ENCODE results near the gene LRRC8B. TPM values are rescaled to one million over a fixed set of nuclear protein-coding genes. Genes with fewer than 3 reads are reported as not detected.

The LRRC8B gene
- polyA plus RNA-seq, 3 donors from 2014 or later: 0.13 to 1.6 (median 0.72) TPM

- H3K36me3 Mint-ChIP-seq: no peaks in the 10 kb centered on the region
- H3K27ac Mint-ChIP-seq: peak overlapping the region in 2 of 6 donors; percentile 24 to 40
- no peaks in the 10 kb centered on the region for H3K9me3 Mint-ChIP-seq
- DNase-seq: no peak
- H3K4me3 Mint-ChIP-seq: no peak overlapping the region
- no peaks in the 10 kb centered on the region for H3K27me3 Mint-ChIP-seq (ENCODE audit: low read depth in 3 of 3)
- H3K4me1 Mint-ChIP-seq: peaks cover 48 to 50% of the 10 kb centered on the region in 2 donors
Observed at GRCh38 chr1:89605692-89606091, 81.1 kb downstream of the LRRC8B start.

DNA sequence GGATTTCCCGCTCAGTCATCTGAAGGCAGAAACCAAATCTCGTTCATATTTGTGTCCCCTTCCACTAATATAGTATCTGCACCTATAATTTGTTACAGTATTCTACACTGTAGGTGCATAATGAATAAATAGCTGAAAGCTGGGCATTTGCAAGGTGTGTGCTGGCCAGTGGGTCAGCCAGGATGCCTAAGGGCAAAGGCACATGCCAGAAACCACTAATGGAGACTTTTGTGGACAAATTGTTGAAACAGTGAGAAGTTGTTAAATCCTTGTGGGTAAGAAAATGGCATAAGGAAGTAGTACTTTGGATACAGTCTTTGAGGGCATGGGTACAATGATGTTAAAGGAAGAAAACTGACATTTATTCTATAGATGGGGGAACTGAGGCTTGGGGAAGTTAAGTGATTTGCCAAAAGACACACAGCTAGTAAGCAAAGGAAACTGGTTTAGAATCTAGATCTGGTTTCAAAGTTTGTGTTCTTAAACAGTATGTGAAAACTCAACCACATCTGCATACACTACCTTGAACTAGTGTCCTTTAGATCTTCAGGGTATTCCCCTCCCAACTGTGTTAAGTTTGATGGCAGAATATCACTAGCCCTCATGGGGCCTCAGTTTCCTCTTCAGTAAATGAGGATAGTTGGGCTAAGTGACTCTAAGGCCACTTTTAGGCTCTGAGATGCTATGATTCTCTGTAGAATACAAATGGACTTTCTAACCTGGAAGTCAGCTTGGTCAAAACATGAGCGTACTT, 81.8 kb downstream of the LRRC8B start:
- no peaks in the 10 kb centered on the region for H3K27me3 Mint-ChIP-seq (ENCODE audit: low read depth in 3 of 3)
- no peaks in the 10 kb centered on the region for H3K36me3 Mint-ChIP-seq
- H3K27ac Mint-ChIP-seq: peak overlapping the region; percentile 12 to 90 (median 76)
- H3K4me1 Mint-ChIP-seq: peaks cover 56 to 57% of the 10 kb centered on the region in 2 donors
- peak overlapping the region in 2 of 5 donors; percentile 9 to 29 for H3K4me3 Mint-ChIP-seq
- no peaks in the 10 kb centered on the region for H3K9me3 Mint-ChIP-seq
- DNase-seq: no peak

DNA sequence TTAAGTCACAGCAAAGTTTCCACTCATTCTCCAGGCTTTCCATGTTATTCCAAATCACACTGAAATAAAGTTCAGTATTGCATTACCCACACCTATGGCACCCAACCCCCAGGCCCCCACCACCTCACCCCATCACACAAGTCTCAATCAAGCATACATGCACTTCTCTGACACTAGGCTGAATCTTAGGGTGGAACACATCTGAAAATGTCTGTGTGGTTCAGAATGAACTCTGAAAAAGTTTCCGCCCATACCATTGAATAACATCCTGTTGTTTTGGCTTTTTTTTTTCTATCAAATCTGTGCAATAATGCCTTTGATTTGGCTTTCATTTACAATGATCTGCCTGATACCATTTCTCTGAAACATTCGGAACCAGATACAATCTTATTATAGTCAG, 82.5 kb downstream of the LRRC8B start:
- Mint-ChIP-seq H3K36me3 (no peaks in the 10 kb centered on the region), H3K4me3 (peak overlapping the region; percentile 44 to 57 (median 48))

GRCh38 chr1:89607586-89608318, 83.1 kb downstream of the LRRC8B start:
- H3K36me3 Mint-ChIP-seq: no peaks in the 10 kb centered on the region
- H3K4me1 Mint-ChIP-seq: peaks cover 67 to 68% of the 10 kb centered on the region in 2 donors
- H3K4me3 Mint-ChIP-seq: peak overlapping the region; percentile 57 to 88 (median 79)
- no peak for DNase-seq
- no peaks in the 10 kb centered on the region for H3K9me3 Mint-ChIP-seq
- H3K27ac Mint-ChIP-seq: peak overlapping the region; percentile 75 to 93 (median 86)
- no peaks in the 10 kb centered on the region for H3K27me3 Mint-ChIP-seq (ENCODE audit: low read depth in 3 of 3)

More for the DNA sequence above, 82.5 kb downstream of the LRRC8B start:
- Mint-ChIP-seq H3K27me3 (ENCODE audit: low read depth in 3 of 3) (no peaks in the 10 kb centered on the region), H3K4me1 (peaks cover 63 to 65% of the 10 kb centered on the region in 2 donors), H3K9me3 (no peaks in the 10 kb centered on the region), H3K27ac (peak overlapping the region; percentile 64 to 90 (median 76))
- peak in 1 of 3 donors; percentile 38 for DNase-seq

GRCh38 chr1:89608319-89608983, 83.8 kb downstream of the LRRC8B start:
- peaks cover 67 to 68% of the 10 kb centered on the region in 2 donors for H3K4me1 Mint-ChIP-seq
- peak; percentile 53 to 65 (median 59) for DNase-seq
- H3K36me3 Mint-ChIP-seq: no peaks in the 10 kb centered on the region
- peak overlapping the region; percentile 53 to 88 (median 79) for H3K4me3 Mint-ChIP-seq
- H3K27me3 Mint-ChIP-seq (ENCODE audit: low read depth in 3 of 3): no peaks in the 10 kb centered on the region
- no peaks in the 10 kb centered on the region for H3K9me3 Mint-ChIP-seq
- H3K27ac Mint-ChIP-seq: peak overlapping the region; percentile 75 to 93 (median 86)

- Mint-ChIP-seq H3K9me3 (no peaks in the 10 kb centered on the region), H3K27ac (peak overlapping the region; percentile 57 to 93 (median 84)), H3K4me1 (peaks cover 67 to 68% of the 10 kb centered on the region in 2 donors), H3K36me3 (no peaks in the 10 kb centered on the region), H3K4me3 (peak overlapping the region; percentile 53 to 88 (median 79)), H3K27me3 (ENCODE audit: low read depth in 3 of 3) (no peaks in the 10 kb centered on the region)
- DNase-seq: peak in 2 of 3 donors; percentile 37 to 62
Observed at GRCh38 chr1:89608984-89609725, 84.5 kb downstream of the LRRC8B start.

- peaks cover 67 to 68% of the 10 kb centered on the region in 2 donors for H3K4me1 Mint-ChIP-seq
- peak overlapping the region in 4 of 5 donors; percentile 26 to 88 (median 69) for H3K4me3 Mint-ChIP-seq
- no peak for DNase-seq
Observed at GRCh38 chr1:89609781-89610456, 85.3 kb downstream of the LRRC8B start.

DNA sequence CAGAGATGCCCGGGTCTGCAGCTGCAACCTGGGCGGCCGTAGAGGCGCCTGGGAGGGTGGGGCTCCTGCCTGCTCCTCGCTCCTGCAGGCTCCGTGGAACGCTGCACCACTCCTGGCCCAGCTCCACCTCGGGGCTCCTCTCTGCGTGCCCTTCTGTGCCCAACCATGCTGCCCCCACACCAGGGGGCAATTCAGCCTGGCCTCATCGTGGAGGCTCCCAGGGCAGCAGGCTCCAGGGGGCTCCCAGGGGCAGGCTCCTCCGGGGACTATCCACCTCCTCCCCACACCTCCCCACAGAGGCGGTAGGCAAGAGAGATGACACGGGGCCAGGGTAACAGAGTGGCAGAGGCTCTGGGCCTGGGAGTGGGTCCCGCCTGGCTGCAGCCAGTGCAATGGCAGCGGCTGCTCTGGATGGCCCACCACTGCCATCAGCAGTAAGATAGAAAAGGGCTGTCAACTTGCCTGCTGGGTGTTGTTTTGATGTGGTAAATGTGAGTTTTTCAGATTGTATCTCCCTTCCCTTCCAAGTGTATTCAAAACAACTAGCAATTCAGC, 85.9 kb downstream of the LRRC8B start:
- peak; percentile 51 to 59 (median 55) for DNase-seq
- Mint-ChIP-seq H3K4me1 (peaks cover 66% of the 10 kb centered on the region in 2 donors), H3K9me3 (no peaks in the 10 kb centered on the region), H3K27ac (peak overlapping the region in 4 of 6 donors; percentile 45 to 88 (median 60)), H3K4me3 (peak overlapping the region; percentile 50 to 81 (median 58)), H3K36me3 (peaks cover 0 to 6% (median 0%) of the 10 kb centered on the region in 3 donors), H3K27me3 (ENCODE audit: low read depth in 3 of 3) (no peaks in the 10 kb centered on the region)

More at GRCh38 chr1:89609781-89610456, 85.3 kb downstream of the LRRC8B start:
- peaks cover 0 to 6% (median 0%) of the 10 kb centered on the region in 3 donors for H3K36me3 Mint-ChIP-seq
- peak overlapping the region in 3 of 6 donors; percentile 12 to 93 (median 24) for H3K27ac Mint-ChIP-seq
- no peaks in the 10 kb centered on the region for H3K27me3 Mint-ChIP-seq (ENCODE audit: low read depth in 3 of 3)
- H3K9me3 Mint-ChIP-seq: no peaks in the 10 kb centered on the region

- peaks cover 0 to 6% (median 0%) of the 10 kb centered on the region in 3 donors for H3K36me3 Mint-ChIP-seq
- peak overlapping the region; percentile 50 to 81 (median 55) for H3K4me3 Mint-ChIP-seq
- peaks cover 54% of the 10 kb centered on the region in 2 donors for H3K4me1 Mint-ChIP-seq
- H3K27me3 Mint-ChIP-seq (ENCODE audit: low read depth in 3 of 3): no peaks in the 10 kb centered on the region
- peak overlapping the region in 3 of 6 donors; percentile 2 to 62 (median 26) for H3K27ac Mint-ChIP-seq
- DNase-seq: peak in 1 of 3 donors; percentile 32
- H3K9me3 Mint-ChIP-seq: no peaks in the 10 kb centered on the region
Observed at GRCh38 chr1:89611721-89612120, 87.1 kb downstream of the LRRC8B start.

GRCh38 chr1:89613928-89614327, 89.3 kb downstream of the LRRC8B start:
- Mint-ChIP-seq H3K4me3 (no peak overlapping the region), H3K27me3 (ENCODE audit: low read depth in 3 of 3) (no peaks in the 10 kb centered on the region), H3K27ac (no peak overlapping the region), H3K9me3 (peaks cover 0 to 2% (median 0%) of the 10 kb centered on the region in 6 donors), H3K4me1 (peaks cover 32% of the 10 kb centered on the region in 2 donors), H3K36me3 (peaks cover 0 to 17% (median 7%) of the 10 kb centered on the region in 3 donors)
- no peak for DNase-seq

DNA sequence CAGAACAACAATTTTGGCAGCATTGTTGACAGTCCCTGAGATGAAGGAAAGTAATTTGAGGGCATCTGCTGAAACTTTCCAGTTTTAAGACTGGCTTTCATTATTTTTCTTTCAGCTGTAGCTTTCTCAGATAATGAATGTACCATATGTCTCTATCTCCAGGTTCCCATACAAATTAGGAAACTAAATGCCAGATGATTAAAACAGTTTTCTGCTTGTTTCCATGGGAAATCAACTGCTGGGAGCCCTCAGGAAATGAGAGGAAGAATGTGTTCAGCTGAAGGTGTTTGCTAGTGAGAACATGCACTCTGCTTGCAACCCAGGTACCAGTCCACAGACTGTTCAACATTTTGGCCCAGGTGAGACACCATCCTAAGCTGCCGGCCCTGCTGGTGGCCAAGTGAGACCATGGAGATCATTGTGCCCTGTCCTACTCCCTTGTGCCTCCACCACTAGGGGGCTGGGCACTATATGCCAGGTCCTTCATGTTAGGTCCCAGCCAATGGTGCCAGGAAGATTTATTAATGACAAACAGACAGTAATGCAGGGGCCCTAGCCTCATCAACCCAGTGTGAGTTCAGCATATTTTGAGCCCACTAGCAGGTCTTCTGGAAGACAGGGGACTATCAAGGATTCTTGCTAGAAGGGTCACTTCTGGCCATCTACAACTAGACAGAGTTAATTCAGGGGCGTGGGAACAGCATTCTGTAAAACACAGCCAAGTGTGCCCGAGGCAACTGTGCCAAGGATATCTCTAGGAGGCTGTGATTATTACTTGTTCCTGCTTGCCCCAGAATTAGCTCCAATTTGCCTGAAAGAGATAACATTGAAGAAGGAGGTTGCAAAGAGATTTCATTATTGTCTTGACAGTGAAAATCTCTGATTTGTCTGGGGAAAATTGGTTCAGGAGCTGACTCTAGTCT, 91.3 kb downstream of the LRRC8B start:
- H3K9me3 Mint-ChIP-seq: peaks cover 0 to 2% (median 0%) of the 10 kb centered on the region in 6 donors
- no peak for DNase-seq
- peaks cover 16 to 17% of the 10 kb centered on the region in 2 donors for H3K4me1 Mint-ChIP-seq
- H3K27me3 Mint-ChIP-seq (ENCODE audit: low read depth in 3 of 3): no peaks in the 10 kb centered on the region
- peaks cover 0 to 17% (median 13%) of the 10 kb centered on the region in 3 donors for H3K36me3 Mint-ChIP-seq
- H3K4me3 Mint-ChIP-seq: no peak overlapping the region
- H3K27ac Mint-ChIP-seq: no peak overlapping the region
